Left kidney (tissue), 2 donors: ENCODE measurements around the gene PRKD2. TPM values are rescaled to one million over a fixed set of nuclear protein-coding genes. Genes with fewer than 3 reads are reported as not detected.
A peak's percentile ranks its signal among the peaks of the same experiment; 100 is the strongest.
"Not testable (repeated sequence)": the region's sequence is repeated elsewhere in the genome, so short reads cannot be mapped to it uniquely, and the experiment has no call there.

Experiments used
- DNase-seq: peaks from one replicate; pipeline ENCODE4 v3.0.0-alpha.2; 2013
- polyA plus RNA-seq: library from polyadenylated mRNA; unstranded; fragments of 120-200 nt; gene quantifications from one replicate; pipeline ENCODE4 v1.2.1, GENCODE V29; 2013; ENCODE audit not compliant: insufficient read length

Gene PRKD2
- polyA plus RNA-seq, 1 donor: 39.6 TPM

GRCh38 chr19:46712768-46713338 lies 4.1 kb downstream of the PRKD2 start:
- not testable (repeated sequence) for DNase-seq

- DNase-seq: no peak
Measured at GRCh38 chr19:46710687-46711086, 6.2 kb downstream of the PRKD2 start.

- no peak for DNase-seq
Measured at GRCh38 chr19:46704379-46705076, 12.4 kb downstream of the PRKD2 start.

- no peak for DNase-seq
Measured at GRCh38 chr19:46700704-46701103, 16.2 kb downstream of the PRKD2 start.

- DNase-seq: no peak
Measured at GRCh38 chr19:46698395-46699321, 18.3 kb downstream of the PRKD2 start.

GRCh38 chr19:46697204-46697960 lies 19.5 kb downstream of the PRKD2 start:
- DNase-seq: peak; percentile 84

- DNase-seq: no peak
Measured at GRCh38 chr19:46696866-46697203, 20.1 kb downstream of the PRKD2 start.

- DNase-seq: no peak
Measured at GRCh38 chr19:46696052-46696451, 20.9 kb downstream of the PRKD2 start.

GRCh38 chr19:46693760-46694159 lies 23.2 kb downstream of the PRKD2 start:
- no peak for DNase-seq

- no peak for DNase-seq
Measured at GRCh38 chr19:46692918-46693722, 23.8 kb downstream of the PRKD2 start.

- no peak for DNase-seq
Measured at GRCh38 chr19:46691948-46692347, 25.0 kb downstream of the PRKD2 start.

GRCh38 chr19:46691104-46691503 lies 25.8 kb downstream of the PRKD2 start:
- DNase-seq: no peak

GRCh38 chr19:46689358-46689757 lies 27.6 kb downstream of the PRKD2 start:
- DNase-seq: no peak

- no peak for DNase-seq
Measured at GRCh38 chr19:46687438-46688145, 29.3 kb downstream of the PRKD2 start.

GRCh38 chr19:46685189-46685588 lies 31.7 kb downstream of the PRKD2 start:
- DNase-seq: no peak

GRCh38 chr19:46678110-46678732 lies 38.7 kb downstream of the PRKD2 start:
- DNase-seq: no peak

GRCh38 chr19:46674416-46675178 lies 42.3 kb downstream of the PRKD2 start:
- no peak for DNase-seq

GRCh38 chr19:46670813-46671212 lies 46.1 kb downstream of the PRKD2 start:
- DNase-seq: no peak

- no peak for DNase-seq
Measured at GRCh38 chr19:46668662-46669061, 48.3 kb downstream of the PRKD2 start.

- no peak for DNase-seq
Measured at GRCh38 chr19:46665072-46665471, 51.8 kb downstream of the PRKD2 start.
